ENCODE results near the gene FAM120A.

DNA sequence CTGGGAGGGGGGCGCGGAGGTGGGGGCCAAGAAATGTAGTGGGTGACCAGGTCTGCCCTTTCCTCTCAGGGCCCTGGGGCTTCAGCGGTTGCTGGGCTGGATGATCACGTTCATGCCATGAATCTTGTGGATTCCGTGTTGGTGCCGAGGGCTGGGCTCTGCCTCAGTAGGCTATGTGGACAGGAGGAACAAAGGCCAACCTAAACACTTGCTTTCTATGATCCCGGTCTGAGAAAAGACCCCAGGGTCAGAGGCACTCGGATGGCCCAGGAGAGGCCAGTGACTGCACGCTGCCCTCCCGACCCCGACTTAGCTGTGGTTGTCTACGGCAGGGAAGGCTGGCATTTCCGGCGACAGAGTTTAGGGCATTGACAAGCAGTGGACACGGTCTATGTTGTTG is 151.5 kb downstream of the FAM120A start:
- TF ChIP-seq POLR2A (IDR thresholded peaks at IDR 0.05) (no peak), POLR2AphosphoS5 (IDR thresholded peaks at IDR 0.05) (no peak)
- TF ChIP-seq, protein P1, sequence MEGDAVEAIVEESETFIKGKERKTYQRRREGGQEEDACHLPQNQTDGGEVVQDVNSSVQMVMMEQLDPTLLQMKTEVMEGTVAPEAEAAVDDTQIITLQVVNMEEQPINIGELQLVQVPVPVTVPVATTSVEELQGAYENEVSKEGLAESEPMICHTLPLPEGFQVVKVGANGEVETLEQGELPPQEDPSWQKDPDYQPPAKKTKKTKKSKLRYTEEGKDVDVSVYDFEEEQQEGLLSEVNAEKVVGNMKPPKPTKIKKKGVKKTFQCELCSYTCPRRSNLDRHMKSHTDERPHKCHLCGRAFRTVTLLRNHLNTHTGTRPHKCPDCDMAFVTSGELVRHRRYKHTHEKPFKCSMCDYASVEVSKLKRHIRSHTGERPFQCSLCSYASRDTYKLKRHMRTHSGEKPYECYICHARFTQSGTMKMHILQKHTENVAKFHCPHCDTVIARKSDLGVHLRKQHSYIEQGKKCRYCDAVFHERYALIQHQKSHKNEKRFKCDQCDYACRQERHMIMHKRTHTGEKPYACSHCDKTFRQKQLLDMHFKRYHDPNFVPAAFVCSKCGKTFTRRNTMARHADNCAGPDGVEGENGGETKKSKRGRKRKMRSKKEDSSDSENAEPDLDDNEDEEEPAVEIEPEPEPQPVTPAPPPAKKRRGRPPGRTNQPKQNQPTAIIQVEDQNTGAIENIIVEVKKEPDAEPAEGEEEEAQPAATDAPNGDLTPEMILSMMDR (IDR thresholded peaks at IDR 0.05): no peak

Data from prostate gland (tissue), 2 donors.